ENCODE measurements around the gene NBEAL1.
A peak's percentile ranks its signal among the peaks of the same experiment; 100 is the strongest.
"Not testable (repeated sequence)": the region's sequence is repeated elsewhere in the genome, so short reads cannot be mapped to it uniquely, and the experiment has no call there.

NBEAL1 gene

GRCh38 chr2:203014456-203015199 is at the start of gene NBEAL1:
Gene NBEAL1 (plus strand): TSS chr2:203014875. CDS start chr2:203016385, 1,510 bp downstream.
- in situ Hi-C loops (cut with MboI; ENCODE audit: low pct_unique_long_range_greater_than_20kb, low sequenced_read_pairs, unreplicated experiment), result no loop called here
- peak; percentile 94 for DNase-seq (ENCODE audit: low spot score)
- TF ChIP-seq CTCF (IDR thresholded peaks at IDR 0.05; ENCODE audit: extremely low read depth, insufficient read depth, missing control alignments), result no peak

- no peak for TF ChIP-seq CTCF (IDR thresholded peaks at IDR 0.05; ENCODE audit: extremely low read depth, insufficient read depth, missing control alignments)
- peak; percentile 43 for DNase-seq (ENCODE audit: low spot score)
- in situ Hi-C loops (cut with MboI; ENCODE audit: low pct_unique_long_range_greater_than_20kb, low sequenced_read_pairs, unreplicated experiment), result no loop called here
Measured at GRCh38 chr2:202965810-202966460, 48.7 kb upstream of the NBEAL1 start.

- in situ Hi-C loops (cut with MboI; ENCODE audit: low pct_unique_long_range_greater_than_20kb, low sequenced_read_pairs, unreplicated experiment); DNase-seq (ENCODE audit: low spot score): not testable (repeated sequence)
Measured at GRCh38 chr2:202969404-202969803, 45.3 kb upstream of the NBEAL1 start.

GRCh38 chr2:202976809-202977208 is 37.9 kb upstream of the NBEAL1 start:
- in situ Hi-C loops (cut with MboI; ENCODE audit: low pct_unique_long_range_greater_than_20kb, low sequenced_read_pairs, unreplicated experiment), result no loop called here
- no peak for DNase-seq (ENCODE audit: low spot score)
- TF ChIP-seq CTCF (IDR thresholded peaks at IDR 0.05; ENCODE audit: extremely low read depth, insufficient read depth, missing control alignments), result no peak

- in situ Hi-C loops (cut with MboI; ENCODE audit: low pct_unique_long_range_greater_than_20kb, low sequenced_read_pairs, unreplicated experiment), result no loop called here
- no peak for TF ChIP-seq CTCF (IDR thresholded peaks at IDR 0.05; ENCODE audit: extremely low read depth, insufficient read depth, missing control alignments)
- no peak for DNase-seq (ENCODE audit: low spot score)
Measured at GRCh38 chr2:202982779-202983491, 31.7 kb upstream of the NBEAL1 start.

GRCh38 chr2:202989749-202990148 is 24.9 kb upstream of the NBEAL1 start:
- in situ Hi-C loops (cut with MboI; ENCODE audit: low pct_unique_long_range_greater_than_20kb, low sequenced_read_pairs, unreplicated experiment), result no loop called here
- no peak for DNase-seq (ENCODE audit: low spot score)
- no peak for TF ChIP-seq CTCF (IDR thresholded peaks at IDR 0.05; ENCODE audit: extremely low read depth, insufficient read depth, missing control alignments)

- in situ Hi-C loops (cut with MboI; ENCODE audit: low pct_unique_long_range_greater_than_20kb, low sequenced_read_pairs, unreplicated experiment), result no loop called here
- DNase-seq (ENCODE audit: low spot score), result no peak
- TF ChIP-seq CTCF (IDR thresholded peaks at IDR 0.05; ENCODE audit: extremely low read depth, insufficient read depth, missing control alignments), result no peak
Measured at GRCh38 chr2:202990501-202990900, 24.2 kb upstream of the NBEAL1 start.

- DNase-seq (ENCODE audit: low spot score); in situ Hi-C loops (cut with MboI; ENCODE audit: low pct_unique_long_range_greater_than_20kb, low sequenced_read_pairs, unreplicated experiment): not testable (repeated sequence)
Measured at GRCh38 chr2:202997113-202997512, 17.6 kb upstream of the NBEAL1 start.

All from GM13977 (cell line).